Cerebellar cortex (tissue), 1 donor: ENCODE measurements around the gene PXYLP1.
A peak's percentile ranks its signal among the peaks of the same experiment; 100 is the strongest.

Experiments
- DNase-seq: peaks from one replicate; pipeline ENCODE4 v3.0.0-alpha.2; 2015; ENCODE audit warnings: low spot score

The PXYLP1 gene

DNA sequence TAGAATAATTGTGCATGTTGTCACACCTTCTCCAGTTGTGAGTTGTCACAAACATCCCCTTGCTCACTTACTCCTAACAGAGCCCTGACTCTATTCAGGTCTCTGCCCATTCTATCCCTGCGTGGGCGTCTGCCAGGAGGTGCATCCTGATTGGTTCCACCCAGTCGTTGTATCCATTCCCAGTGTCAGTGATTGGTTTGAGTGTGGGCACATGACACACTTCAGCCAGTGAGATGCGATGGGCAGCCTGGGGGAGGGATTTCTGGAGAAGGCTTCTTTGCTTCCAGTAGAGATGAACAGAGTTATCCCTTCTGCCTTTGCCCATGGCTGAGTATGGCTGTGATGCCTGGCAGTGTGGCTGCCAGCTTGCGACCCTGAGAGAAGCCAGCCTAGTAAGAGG, 18.7 kb downstream of the PXYLP1 start:
- DNase-seq, result no peak

DNA sequence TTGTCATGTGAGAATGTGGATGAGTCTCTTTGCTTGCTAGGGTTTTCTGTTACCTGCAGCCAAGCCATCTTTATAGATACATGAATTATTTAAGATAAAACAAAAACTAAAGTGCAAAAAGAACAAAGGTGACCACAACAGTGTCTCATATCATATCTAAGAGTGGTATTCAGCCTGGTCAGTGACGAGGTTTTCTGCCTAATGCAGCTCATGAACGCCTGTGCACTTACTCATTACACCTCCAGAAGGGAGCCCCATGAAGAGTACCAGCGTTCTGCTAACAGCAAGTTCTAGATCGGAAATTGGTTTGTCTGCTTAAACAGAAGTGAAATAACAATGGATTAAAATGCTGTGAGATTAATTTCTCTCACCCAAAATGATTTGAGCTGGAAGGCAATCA, 19.2 kb downstream of the PXYLP1 start:
- no peak for DNase-seq

GRCh38 chr3:141253326-141253725, 21.7 kb downstream of the PXYLP1 start:
- DNase-seq, result no peak

DNA sequence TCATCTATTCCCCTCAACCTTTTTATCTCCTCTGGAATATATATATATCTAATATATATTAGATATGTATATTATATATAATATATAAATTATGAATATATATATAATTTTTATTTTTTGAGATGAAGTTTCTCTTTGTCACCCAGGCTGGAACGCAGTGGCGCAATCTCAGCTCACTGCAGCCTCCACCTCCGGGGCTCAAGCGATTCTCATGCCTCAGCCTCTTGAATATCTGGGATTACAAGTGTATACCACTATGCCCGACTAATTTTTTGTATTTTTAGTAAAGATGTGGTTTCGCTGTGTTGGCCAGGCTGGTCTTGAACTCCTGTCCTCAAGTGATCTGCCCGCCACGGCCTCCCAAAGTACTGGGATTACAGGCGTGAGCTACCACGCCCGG, 22.2 kb downstream of the PXYLP1 start:
- DNase-seq, result no peak

GRCh38 chr3:141255137-141255845, 23.7 kb downstream of the PXYLP1 start:
- no peak for DNase-seq

DNA sequence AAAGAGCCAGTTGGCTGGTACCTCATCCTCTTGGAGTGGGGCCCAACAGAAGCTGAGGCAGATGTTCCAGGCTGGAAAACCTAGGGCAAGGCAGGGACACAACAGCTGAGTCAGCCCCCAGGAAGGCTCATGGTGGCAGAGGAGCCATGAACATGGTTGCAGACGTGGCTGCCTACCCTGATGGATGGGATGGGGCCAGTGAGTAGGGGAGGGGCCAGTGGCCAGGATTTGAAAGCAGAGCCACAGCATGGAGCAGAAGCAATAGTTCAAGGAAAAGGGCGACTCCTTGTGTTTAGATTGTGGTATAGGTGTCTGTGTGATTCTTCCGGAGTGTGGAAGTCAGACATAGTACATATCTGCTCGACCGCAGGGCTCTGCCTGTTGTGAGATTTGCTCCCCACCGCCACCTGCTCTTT, 24.2 kb downstream of the PXYLP1 start:
- peak; percentile 15 for DNase-seq

GRCh38 chr3:141256820-141257219, 25.2 kb downstream of the PXYLP1 start:
- no peak for DNase-seq

- DNase-seq, result no peak
Observed at GRCh38 chr3:141257961-141258360, 26.3 kb downstream of the PXYLP1 start.

- no peak for DNase-seq
Observed at GRCh38 chr3:141258973-141259372, 27.3 kb downstream of the PXYLP1 start.

- DNase-seq, result no peak
Observed at GRCh38 chr3:141259821-141260629, 28.4 kb downstream of the PXYLP1 start.

DNA sequence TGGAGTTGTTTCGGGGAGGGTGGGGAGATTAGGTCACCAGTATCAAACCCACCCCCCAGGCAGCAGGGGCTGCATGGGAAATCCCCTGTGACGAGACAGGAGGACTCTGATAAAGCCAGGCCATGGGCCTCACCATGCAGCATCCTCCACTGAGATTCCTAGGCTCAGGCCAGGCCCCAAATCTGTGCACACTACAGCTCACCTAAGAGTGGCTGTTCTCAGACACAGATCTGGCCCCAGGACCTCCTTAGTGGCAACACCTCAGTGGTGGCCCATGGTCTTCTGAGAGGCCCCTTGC, 29.0 kb downstream of the PXYLP1 start:
- DNase-seq, result no peak

- no peak for DNase-seq
Observed at GRCh38 chr3:141261472-141262307, 30.1 kb downstream of the PXYLP1 start.

DNA sequence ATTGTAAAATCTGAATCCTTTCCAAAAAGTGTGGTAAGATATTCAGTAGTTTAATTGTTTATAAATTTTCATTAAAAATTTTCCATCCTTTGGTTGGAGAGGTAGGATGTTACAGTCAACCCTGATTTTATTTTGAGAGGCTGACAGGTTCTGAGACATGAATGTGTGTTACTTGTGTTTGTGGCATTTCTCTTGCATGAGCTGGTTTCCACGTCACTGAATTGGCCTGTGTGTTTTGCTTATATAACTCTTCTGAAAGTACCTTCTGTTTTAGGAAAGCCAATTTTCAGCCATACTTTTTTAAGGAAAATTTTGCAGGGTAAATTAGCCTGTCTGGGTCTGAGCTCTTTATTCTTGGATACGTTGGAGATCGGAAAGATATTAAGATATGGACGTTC, 30.7 kb downstream of the PXYLP1 start:
- no peak for DNase-seq

- no peak for DNase-seq
Observed at GRCh38 chr3:141266186-141266585, 34.6 kb downstream of the PXYLP1 start.

- no peak for DNase-seq
Observed at GRCh38 chr3:141266797-141267555, 35.4 kb downstream of the PXYLP1 start.

DNA sequence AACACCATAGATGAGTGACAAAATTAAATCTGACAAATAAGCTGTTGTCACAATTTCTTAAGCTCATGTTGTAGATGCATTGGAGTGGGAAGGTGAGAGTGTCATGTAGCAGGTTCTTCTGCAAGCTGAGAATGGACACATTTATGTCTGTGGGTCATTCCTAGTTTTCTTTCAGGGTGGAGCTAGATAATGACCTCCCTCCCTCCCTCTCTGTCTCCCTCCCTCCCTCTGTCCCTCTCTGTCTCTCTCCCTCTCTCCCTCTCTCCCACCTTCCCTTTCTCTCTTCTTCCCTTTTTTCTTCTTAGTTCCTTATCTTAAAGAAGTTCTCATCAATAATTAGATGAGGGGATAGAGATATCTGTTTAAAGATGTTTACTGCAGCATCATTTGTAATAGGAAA, 36.0 kb downstream of the PXYLP1 start:
- no peak for DNase-seq

GRCh38 chr3:141268306-141268705, 36.7 kb downstream of the PXYLP1 start:
- DNase-seq, result no peak

GRCh38 chr3:141268791-141269190, 37.2 kb downstream of the PXYLP1 start:
- DNase-seq, result no peak

GRCh38 chr3:141269961-141270360, 38.3 kb downstream of the PXYLP1 start:
- no peak for DNase-seq

DNA sequence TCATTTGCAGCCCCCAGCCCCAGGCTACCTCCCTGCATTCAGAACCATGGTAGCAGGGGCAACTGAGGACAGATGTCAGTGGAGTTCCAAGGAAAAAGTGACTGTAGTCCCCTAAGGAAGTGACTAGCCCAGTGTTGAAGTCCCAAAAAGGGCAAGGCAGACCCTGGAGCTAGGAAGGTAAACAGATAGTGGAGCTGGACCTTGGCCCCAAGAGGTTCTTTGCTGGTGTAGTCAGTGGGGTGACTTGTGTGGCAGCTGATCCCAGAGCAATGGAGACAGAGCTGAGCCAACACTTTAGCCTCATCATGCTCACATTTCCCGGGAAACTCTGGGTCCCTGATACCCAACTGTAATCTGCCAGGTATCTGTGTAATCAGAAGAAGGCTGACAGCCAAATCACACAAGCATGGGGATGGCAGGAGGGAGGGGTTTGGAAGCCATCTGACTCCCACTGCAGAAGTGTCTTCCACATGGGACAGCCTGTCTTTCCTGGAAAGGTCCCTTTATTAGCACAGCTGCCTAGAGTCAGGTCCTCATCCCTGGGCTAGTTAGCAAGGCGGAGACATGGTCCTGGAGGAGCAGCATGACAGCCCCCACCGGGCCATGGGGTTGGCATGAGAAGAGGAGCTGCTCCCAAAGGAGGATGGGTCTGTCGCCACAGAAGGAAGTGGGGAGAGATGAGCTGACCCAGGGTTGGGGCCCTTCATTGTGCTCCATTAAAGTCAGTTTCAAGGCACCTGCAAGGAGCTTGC, 39.8 kb downstream of the PXYLP1 start:
- DNase-seq, result no peak

DNA sequence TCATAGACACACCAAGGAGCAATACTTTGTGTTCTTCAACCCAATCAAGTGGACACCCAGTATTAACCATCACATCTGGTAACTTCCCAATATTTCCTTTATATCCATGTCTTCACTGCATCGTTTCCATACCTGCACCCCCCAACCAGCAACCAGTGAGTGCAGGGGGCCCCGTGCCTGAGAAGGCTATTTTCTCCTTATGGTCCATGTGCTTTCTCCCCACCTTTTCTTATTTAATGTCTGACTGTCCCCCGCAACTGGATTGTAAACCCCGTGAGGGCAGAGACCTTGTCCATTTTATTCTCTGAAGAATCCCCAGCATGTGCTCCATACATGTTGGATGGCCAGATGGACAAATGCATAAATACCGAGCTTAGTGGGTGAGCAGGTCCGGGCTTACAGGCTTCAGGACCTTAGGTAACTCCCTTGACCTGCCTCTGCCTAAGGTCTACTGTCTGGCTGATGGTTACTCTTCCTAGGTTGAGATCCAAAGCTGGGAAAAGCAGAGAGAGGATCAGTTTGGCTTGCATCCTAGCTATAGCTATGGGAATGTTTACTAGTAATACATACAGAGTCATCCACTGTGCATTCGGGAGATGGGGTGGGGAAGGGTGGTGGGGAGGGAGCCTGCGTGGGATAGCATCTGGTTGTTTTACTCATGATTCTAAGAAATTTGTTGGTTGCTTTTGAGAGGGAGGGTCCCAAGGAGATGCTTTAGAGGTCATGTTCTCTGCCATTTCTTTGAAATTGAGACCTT, 41.5 kb downstream of the PXYLP1 start:
- DNase-seq, result no peak
